Astrocyte (in vitro differentiated cells and primary cell): ENCODE data around the gene DPF3.

Source experiments
- EZH2 ChIP-seq: IDR thresholded peaks from 2 replicates; pipeline ENCODE4 v1.6.1; 2012; ENCODE audit warnings: mild to moderate bottlenecking, low read length, inconsistent platforms; ENCODE audit not compliant: insufficient read depth
- TF ChIP-seq, protein P1 (sequence below): IDR thresholded peaks from 2 replicates; pipeline ENCODE4 v1.5.1; 2011; ENCODE audit warnings: low read depth, mild to moderate bottlenecking, inconsistent platforms, low read length, moderate library complexity; ENCODE audit not compliant: insufficient read depth

DNA sequence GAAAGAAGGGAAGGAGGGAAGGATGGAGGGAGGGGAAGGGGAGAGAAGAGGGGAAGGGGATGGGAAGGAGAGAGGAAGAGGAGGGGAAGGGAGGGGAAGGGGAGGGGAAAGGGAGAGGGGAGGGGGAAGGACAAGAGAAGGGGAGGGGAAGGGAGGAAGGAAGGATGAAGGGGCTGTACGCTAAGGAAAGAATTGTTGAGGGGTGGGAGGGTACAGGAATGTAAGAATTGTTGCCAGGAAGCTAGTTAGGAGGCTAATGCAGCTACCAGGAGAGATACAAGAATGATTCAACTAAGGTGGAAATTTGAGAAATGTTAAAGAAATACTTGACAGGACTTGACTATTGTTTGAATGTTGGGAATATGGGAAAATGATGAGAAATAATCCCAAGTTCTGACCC is 261.2 kb downstream of the DPF3 start:
- TF ChIP-seq, protein P1, sequence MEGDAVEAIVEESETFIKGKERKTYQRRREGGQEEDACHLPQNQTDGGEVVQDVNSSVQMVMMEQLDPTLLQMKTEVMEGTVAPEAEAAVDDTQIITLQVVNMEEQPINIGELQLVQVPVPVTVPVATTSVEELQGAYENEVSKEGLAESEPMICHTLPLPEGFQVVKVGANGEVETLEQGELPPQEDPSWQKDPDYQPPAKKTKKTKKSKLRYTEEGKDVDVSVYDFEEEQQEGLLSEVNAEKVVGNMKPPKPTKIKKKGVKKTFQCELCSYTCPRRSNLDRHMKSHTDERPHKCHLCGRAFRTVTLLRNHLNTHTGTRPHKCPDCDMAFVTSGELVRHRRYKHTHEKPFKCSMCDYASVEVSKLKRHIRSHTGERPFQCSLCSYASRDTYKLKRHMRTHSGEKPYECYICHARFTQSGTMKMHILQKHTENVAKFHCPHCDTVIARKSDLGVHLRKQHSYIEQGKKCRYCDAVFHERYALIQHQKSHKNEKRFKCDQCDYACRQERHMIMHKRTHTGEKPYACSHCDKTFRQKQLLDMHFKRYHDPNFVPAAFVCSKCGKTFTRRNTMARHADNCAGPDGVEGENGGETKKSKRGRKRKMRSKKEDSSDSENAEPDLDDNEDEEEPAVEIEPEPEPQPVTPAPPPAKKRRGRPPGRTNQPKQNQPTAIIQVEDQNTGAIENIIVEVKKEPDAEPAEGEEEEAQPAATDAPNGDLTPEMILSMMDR: no peak
- TF ChIP-seq EZH2: no peak
